EL (cell line): Measurements from ENCODE around the gene BAG2.

ENCODE experiments used
- DNase-seq: peaks from one replicate; pipeline ENCODE4 v3.0.0-alpha.2; 2016

BAG2 gene

GRCh38 chr6:57172136-57173055 lies at the start of gene BAG2:
Gene BAG2, plus strand, starts transcription at chr6:57172326. Its CDS starts 372 bp downstream, at chr6:57172698.
- peak; percentile 94 for DNase-seq

DNA sequence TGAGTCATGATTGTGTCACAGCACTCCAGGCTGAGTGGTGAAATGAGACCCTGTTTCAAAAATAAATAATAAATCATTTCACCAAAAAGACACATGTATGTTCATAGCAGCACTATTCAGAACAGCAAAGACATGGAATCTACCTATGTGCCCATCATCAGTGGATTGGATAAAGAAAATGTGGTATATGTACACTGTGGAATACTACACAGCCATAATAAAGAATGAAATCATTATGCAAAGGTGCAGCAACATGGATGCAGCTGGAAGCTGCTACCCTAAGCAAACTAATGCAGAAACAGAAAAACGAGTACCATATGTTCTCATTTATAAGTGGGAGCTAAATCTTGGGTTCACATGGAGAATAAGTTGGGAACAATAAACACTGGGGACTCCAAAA lies 49.0 kb upstream of the BAG2 start:
- DNase-seq: peak; percentile 4

DNA sequence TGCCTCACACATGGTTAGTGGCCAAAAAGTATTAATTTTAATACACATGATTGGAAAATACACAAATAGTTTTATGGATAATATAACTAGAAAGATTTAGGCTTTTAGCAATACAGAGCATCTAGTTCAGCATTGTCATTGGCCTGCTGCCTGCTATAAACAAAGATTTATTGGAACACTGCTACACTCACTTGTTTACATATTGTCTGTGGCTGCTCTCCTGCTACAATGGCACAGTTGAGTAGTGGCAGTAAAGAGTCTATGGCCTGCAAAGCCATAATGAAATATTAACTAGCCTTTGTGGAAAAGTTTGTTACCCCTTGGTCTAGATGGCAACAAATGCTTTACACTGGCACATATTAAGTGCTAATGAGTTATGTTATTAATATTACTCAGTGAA lies 44.4 kb upstream of the BAG2 start:
- DNase-seq: no peak

DNA sequence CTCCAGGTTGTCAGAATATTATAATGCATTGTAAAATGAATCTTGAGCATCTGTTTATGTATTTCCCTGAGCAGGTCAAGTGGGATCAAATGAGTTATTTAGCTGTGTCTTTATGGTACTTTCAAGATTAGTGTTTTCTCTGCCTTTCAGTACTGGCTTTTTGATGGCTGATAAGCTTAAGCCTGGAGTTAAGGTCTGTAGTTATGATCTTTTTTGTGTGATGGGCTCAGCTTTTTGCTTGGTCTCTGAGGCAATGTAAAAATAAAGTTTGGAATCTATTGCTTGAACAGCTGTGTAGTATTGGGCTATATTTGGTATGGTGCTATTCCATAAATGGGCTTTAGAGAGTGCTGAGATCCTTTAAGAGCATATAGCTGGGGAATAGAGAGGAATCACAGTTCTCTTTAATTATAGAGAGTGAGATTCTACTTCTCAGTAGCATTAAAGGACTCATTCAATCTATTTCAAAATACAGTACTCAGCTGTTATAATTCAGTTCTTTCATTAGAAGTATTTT lies 41.4 kb upstream of the BAG2 start:
- no peak for DNase-seq

DNA sequence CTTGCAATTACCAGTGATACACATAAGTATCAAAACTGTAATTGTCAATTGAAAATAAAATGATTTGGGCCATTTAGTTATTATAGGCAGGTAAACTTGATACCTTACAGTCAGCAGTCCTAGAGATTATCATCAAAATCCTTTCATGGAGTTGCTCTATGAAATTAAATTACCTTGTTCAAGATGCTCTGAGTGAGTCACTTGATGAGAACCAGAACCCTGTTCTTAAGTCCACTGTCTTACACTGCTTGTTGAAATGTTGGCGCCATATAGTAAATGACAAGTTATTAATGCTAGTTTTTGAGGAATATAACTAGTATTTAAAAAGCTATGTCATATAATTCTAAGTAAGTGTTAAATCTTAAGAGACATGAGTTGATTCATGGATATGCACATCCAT lies 37.2 kb upstream of the BAG2 start:
- DNase-seq: no peak

DNA sequence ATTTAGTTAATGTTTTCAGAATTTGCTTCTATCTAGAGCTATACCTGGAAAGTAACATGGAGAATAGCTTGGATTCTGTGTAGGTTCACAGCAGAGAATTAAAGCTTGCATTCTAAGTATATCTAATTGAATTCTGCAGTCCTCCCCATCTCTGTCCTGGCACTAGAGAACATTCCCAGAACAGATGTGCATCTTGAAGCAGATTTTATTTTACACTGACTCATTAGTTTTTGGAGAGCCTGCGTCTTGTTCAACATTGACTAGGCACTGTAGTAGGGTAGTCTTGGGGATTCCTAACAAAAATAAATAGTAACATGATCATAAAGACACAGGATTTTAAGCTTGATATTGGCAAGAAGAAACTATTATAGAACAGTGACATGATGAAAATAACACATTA lies 36.2 kb upstream of the BAG2 start:
- DNase-seq: peak; percentile 2

DNA sequence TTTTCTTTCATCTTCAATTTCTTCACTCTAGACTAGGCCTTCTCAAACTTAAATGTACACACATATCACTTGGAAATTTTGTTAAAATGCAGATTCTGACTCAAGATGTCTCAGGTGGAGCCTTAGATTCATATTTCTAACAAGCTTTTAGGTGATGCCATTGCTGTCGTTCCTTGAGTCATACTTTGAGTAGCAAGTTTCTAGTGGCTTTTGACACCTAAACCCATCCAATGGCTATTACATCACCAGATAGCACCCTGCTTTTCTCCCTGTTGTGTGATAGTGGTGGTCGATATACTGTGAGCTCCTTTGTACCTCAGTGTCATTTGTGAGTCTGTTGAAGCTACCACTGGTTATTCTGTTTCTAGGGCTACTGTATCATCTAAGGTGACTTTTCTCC lies 34.8 kb upstream of the BAG2 start:
- DNase-seq: no peak

GRCh38 chr6:57138026-57138425 lies 34.1 kb upstream of the BAG2 start:
- DNase-seq: no peak

- no peak for DNase-seq
Measured at GRCh38 chr6:57141451-57142177, 30.5 kb upstream of the BAG2 start.

GRCh38 chr6:57142178-57142525 lies 30.0 kb upstream of the BAG2 start:
- DNase-seq: no peak

DNA sequence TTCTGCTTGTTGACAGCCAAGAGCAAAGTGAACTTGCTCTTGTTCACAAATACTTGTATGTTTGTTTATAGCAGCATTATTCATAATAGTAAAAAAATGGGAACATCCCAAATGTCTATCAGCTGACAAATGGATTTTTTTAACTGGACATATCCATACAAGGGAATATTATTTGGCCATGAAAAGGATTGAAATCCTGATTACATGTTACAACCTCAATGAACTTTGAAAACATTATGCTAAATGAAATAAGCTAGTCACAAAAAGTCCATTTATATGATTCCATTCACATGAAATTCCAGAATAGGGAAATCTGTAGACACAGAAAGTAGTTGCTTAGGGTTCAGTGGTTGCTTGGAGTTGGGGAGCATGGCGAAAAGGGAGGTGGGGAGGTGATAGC lies 28.4 kb upstream of the BAG2 start:
- no peak for DNase-seq

GRCh38 chr6:57147401-57147800 lies 24.7 kb upstream of the BAG2 start:
- DNase-seq: no peak

DNA sequence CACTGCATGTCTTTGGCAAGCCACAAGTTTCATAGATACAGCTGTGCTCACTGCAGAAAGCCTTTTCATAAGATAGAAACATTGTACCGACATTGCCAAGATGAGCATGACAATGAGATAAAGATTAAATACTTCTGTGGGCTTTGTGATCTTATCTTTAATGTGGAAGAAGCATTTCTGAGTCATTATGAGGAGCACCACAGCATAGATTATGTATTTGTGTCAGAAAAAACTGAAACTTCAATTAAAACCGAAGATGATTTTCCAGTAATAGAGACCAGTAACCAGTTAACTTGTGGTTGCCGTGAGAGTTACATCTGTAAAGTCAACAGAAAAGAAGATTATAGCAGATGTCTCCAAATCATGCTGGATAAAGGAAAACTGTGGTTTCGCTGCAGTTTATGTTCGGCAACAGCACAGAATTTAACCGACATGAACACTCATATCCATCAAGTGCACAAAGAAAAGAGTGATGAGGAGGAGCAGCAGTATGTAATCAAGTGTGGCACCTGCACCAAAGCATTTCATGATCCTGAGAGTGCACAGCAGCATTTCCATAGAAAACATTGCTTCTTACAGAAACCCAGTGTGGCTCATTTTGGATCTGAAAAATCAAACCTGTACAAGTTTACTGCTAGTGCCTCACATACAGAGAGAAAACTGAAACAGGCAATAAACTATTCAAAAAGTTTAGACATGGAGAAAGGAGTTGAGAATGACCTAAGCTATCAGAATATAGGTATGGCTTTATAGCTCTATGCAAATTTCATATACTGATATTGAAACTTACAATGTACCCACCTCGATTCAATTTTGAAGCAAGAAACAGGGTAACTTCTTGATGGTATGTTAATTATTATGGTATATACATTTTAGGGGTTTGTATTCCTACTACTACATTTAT lies 23.9 kb upstream of the BAG2 start:
- DNase-seq: no peak

DNA sequence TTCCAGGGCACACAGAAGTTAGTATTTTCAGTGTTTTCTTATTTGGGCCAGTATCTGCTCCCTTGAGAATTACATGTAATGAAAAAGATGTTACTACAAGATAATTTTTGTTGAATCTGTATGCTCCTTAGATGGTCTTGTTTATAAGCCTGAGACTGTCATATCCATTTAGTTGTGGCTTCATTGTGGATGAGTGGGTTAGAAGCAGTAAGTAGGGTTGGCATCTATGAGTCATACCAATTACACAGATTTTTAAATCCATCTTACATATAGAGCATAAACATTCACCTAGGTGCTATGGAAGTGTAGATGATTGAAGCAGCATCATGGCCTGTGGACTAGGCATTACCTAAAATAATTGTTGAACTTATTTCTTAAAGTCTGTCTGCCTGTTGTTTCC lies 13.5 kb upstream of the BAG2 start:
- peak; percentile 52 for DNase-seq

DNA sequence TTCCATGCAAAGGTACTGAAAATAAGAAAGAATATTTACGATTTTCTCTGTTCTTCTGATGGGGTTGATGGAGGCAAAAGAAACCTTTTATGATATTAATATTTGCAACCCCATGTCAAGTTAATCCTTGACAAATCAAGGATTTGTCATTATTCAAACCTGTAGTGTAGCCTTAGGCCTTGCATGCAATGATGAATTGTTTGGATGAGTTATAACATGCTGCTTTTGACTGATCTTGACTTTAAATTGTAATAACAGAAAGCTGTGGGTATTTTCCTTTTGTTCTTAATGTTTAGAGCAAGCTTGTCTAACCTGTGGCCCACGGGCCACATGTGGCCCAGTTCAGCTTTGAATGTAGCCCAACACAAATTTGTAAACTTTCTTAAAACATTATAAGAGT lies 13.0 kb upstream of the BAG2 start:
- no peak for DNase-seq

DNA sequence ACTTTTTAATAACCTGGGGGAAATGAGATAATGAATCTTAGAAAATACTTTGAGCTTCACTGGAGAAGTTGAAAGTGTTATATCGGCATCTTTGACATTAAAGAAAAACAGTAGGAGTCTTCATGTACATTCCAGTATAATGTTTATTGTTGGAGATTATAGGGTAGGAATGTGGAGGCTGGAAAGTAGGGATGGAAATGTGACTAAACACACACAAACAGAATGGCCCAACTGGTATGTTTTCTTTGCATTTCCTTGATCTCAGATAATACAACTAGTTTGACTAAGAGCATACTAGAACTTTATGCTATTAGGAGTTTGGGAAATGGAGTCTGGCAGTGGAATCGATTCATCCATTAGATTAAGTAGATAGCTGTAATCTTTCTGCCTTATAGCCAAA lies 10.1 kb upstream of the BAG2 start:
- DNase-seq: peak; percentile 34

DNA sequence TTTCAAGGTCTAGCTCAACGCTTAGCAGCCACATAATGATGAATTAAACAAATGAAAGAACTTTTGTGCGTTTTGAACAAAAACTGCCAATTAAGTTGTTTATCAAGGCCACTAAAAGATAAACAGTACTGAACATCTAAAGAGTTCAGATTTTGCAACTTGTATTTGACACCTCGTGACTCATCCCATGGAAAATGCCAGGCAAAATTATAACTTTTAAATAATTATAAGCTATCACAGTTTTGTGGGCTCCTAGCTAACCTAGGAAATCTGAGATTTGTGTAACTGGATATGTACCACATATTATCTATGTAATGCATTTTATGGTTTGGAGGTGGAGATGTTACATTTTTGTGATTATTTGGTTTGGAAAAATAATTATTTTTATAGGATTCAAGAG lies 9.6 kb upstream of the BAG2 start:
- DNase-seq: no peak

DNA sequence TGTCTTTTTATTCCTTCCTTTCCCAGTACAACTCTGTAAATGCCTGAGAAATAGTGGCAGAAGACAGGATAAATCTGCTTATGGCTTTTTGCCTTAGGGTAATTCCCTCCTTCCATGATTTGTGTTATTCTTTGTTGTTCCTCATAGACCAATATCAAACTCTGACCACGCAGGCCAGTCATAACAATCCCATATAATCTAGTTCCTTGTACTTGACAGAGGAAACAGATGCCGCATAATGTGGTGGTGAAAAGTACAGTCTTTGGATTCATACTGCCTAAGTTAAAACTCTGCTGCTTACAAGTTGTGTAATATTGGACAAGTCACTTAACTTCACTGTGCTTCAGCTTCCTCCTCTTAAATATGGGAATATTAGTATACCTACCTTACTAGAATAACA lies 8.2 kb upstream of the BAG2 start:
- DNase-seq: no peak

DNA sequence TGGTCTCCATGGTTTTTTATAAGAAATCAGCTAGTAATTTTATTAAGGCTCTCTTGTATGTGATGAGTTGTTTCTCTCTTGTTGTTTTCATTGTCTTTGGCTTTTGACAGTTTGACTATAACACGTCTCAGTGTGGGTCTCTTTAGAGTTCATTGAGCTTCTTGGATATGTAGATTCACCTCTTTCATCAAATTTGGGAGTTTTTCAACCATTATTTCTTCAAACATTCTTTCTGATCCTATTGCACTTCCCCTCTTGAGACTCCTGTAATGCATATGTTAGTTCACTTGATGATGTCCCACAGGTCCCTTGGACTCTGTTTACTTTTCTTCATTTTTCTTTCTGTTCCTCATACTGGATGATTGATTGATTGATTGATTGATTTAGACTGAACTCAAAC lies 7.0 kb upstream of the BAG2 start:
- DNase-seq: no peak

- peak; percentile 54 for DNase-seq
Measured at GRCh38 chr6:57173056-57173885, 1.1 kb downstream of the BAG2 start.

GRCh38 chr6:57173886-57174510 lies 1.9 kb downstream of the BAG2 start:
- peak; percentile 87 for DNase-seq

- DNase-seq: no peak
Measured at GRCh38 chr6:57174511-57174907, 2.4 kb downstream of the BAG2 start.
